Aorta (tissue), 5 donors: ENCODE data around the gene IRAK3. TPM values are rescaled to one million over a fixed set of nuclear protein-coding genes. Genes with fewer than 3 reads are reported as not detected.
"Not testable (repeated sequence)": the region's sequence is repeated elsewhere in the genome, so short reads cannot be mapped to it uniquely, and the experiment has no call there.

Source experiments
- ATAC-seq: fragments of 200-7000 bp; cut with Tn5 transposase; one replicate; pipeline ENCODE4 v1.9.1; 2022; ENCODE audit warnings: moderate library complexity; ENCODE audit not compliant: low FRiP score
- DNase-seq, 2 donors: peaks; one replicate each; pipeline ENCODE4 v3.0.0-alpha.2; 2020
- H3K27ac ChIP-seq, 2 donors: one replicate each; pipeline ENCODE4 v1.5.1; 2013; ENCODE audit warnings: low read length in 2 of 2, mild to moderate bottlenecking in 2 of 2, moderate library complexity in 2 of 2, control low read depth in 1 of 2, inconsistent platforms in 1 of 2, low read depth in 1 of 2
- H3K27me3 ChIP-seq, 2 donors: one replicate each; pipeline ENCODE4 v1.6.1; 2013; ENCODE audit warnings: control low read depth in 1 of 2, low read length in 1 of 2, mild to moderate bottlenecking in 1 of 2, moderate library complexity in 1 of 2; ENCODE audit not compliant: insufficient read depth in 2 of 2, control insufficient read depth in 1 of 2
- H3K36me3 ChIP-seq, 2 donors: one replicate each; pipeline ENCODE4 v1.6.1; 2013; ENCODE audit warnings: control low read depth in 1 of 2, low read length in 1 of 2, mild to moderate bottlenecking in 1 of 2; ENCODE audit not compliant: insufficient read depth in 2 of 2, control insufficient read depth in 1 of 2
- H3K4me1 ChIP-seq, 2 donors: one replicate each; pipeline ENCODE4 v1.6.1; 2013; ENCODE audit warnings: low read length in 2 of 2, control low read depth in 1 of 2, mild to moderate bottlenecking in 1 of 2, moderate library complexity in 1 of 2; ENCODE audit not compliant: insufficient read depth in 2 of 2, control insufficient read depth in 1 of 2
- H3K4me3 ChIP-seq, 2 donors: one replicate each; pipeline ENCODE4 v1.5.1; 2013; ENCODE audit warnings: low read length in 2 of 2, control low read depth in 1 of 2, mild to moderate bottlenecking in 1 of 2
- H3K9me3 ChIP-seq: one replicate; pipeline ENCODE4 v1.6.1; 2013; ENCODE audit warnings: mild to moderate bottlenecking, low read length; ENCODE audit not compliant: control insufficient read depth
- WGBS, 2 donors: extraction: QIAGEN DNeasy Blood & Tissue Kit; methylation state at CpG; one replicate each; pipeline ENCODE4 v1.1.7; 2013; 5-methylcytosine and 5-hydroxymethylcytosine counted together
- intact Hi-C, 2 donors: fragments of 100-400 bp; cut with DNase I; formaldehyde crosslinking; loops; one replicate each; pipeline versions ENCODE4 v1.14.2 to v1.15.0; 2022
- polyA plus RNA-seq, 2 donors: library from polyadenylated mRNA; stranded (reverse); fragments of 200-250 nt; gene quantifications; one replicate each; pipeline ENCODE4 v1.2.3, GENCODE V29; 2013
- total RNA-seq, 2 donors: library from RNA; stranded (reverse); fragmentation: NEBNext Ultra II Directional; extraction: Animal tissue kit (Norgen Biotek cat#: 25700); gene quantifications; one replicate each; pipeline ENCODE4 v1.2.1, GENCODE V29; 2021
- donor health status: healthy with polysubstance abuse.
- donor health status: Bipolar disorder and iron deficiency.
- donor health status: DM: no; HTN: no; CAD: no.
- donor health status: DM: no; HTN: no; CAD: no.
- donor health status: DM: yes; HTN: yes; CAD: no.

Gene IRAK3
- total and polyA plus RNA-seq, 4 donors = 5.0 to 32.2 (median 18.6) TPM

GRCh38 chr12:66165141-66165540 is 23.9 kb upstream of the IRAK3 start:
- Histone ChIP-seq H3K4me3 (no peak overlapping the region), H3K27me3 (no peaks in the 10 kb centered on the region), H3K27ac (no peak overlapping the region), H3K9me3 (no peaks in the 10 kb centered on the region), H3K36me3 (no peaks in the 10 kb centered on the region), H3K4me1 (peaks cover 0 to 1% of the 10 kb centered on the region in 2 donors)
- WGBS, 2 donors = 96 to 97% methylated on average over 2 of the region's 2 CpGs
- intact Hi-C loops = loop anchor here in 1 of 2 donors (5.0 kb wide), 1 partner anchor 33 kb away; the partner anchor contains the start of gene LLPH
- DNase-seq = no peak
- ATAC-seq = no peak

DNA sequence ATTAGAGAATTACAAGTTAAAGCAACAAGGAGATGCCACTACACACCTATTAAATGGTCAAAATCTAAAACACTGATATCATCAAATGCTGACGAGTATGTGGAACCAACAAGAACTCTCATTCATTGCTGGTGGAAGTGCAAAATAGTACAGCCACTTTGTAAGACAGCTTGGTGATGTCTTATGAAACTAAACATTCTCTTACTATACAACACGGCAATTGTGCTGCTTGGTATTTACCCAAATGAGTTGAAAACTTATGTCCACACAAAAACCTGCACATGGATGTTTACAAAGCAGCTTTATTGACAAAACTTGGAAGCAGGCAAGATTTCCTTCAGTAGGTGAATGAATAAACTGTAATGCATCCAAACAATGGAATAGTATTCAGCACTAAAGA is 22.5 kb upstream of the IRAK3 start:
- ATAC-seq (no peak), DNase-seq (no peak)
- no peaks in the 10 kb centered on the region for H3K9me3 ChIP-seq
- H3K4me1 ChIP-seq = peaks cover 0 to 1% of the 10 kb centered on the region in 2 donors
- H3K36me3 ChIP-seq = no peaks in the 10 kb centered on the region
- no peak overlapping the region for H3K4me3 ChIP-seq
- H3K27ac ChIP-seq = no peak overlapping the region
- no peaks in the 10 kb centered on the region for H3K27me3 ChIP-seq
- WGBS, 2 donors = 93 to 97% methylated on average over 2 of the region's 2 CpGs
- intact Hi-C loops = loop anchor here in 1 of 2 donors (5.0 kb wide), 1 partner anchor 34 kb away; the partner anchor contains the start of gene LLPH

- intact Hi-C loops = loop anchor here in 1 of 2 donors (5.0 kb wide), 1 partner anchor 36 kb away; the partner anchor contains the start of gene LLPH
- no peaks in the 10 kb centered on the region for H3K27me3 ChIP-seq
Observed at GRCh38 chr12:66168410-66168809, 20.6 kb upstream of the IRAK3 start.

DNA sequence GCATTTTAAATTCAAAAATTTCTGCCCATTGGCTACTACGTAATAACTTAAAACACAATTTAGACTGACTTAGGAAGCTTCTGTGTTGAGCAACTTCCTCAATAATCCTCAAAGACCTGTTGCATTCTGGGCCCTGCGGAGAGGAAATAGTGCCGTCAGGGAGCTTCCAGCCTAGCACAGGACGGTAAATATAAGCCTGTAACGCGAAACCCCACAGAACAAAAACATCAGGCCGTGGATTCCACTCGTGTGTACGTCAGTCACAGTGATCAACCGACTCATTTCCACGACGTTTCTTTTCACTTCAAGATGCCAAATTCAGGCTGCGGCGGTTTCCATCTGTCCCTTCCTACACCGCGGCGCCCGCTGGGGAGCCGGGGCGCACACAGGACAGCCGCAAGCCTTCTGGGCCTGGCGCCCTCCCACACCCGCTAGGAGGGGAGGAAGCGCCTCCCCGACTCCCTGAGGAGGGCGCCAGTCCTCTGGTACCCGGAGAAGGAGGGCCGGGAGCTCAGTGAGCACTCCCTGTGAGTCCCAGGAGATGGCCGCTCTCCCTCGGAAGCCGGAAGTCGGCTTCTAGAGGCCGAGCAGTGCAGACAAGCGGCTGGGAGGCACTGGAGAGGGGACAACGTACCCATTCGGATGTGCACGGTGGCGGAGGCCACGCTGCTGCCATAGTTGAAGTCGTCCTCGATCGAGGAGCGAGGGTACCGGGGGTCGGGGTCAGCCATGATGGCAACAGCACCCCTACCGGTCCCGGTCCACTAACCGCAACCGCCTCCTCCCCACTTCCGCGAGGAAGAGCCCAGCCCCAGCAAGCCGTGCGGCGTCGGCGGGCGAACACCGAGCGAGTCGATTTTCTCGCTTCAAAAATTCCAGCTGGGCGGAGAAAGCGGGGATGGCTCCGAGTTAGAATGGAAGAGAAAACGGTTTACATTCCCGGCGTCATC is 19.5 kb upstream of the IRAK3 start, which contains the start of gene TMBIM4:
TSS of gene TMBIM4 (minus strand) at position 776 of the 950 bp plus-strand sequence. CDS start at position 731, 45 bp downstream.
- peak within 1 kb of the TSS; percentile 62 to 68 for H3K4me3 ChIP-seq
- peak; percentile 93 to 96 for DNase-seq
- H3K27ac ChIP-seq = peak within 1 kb of the TSS; percentile 96 to 100
- H3K36me3 ChIP-seq = no peaks in the 10 kb centered on the region
- intact Hi-C loops = loop anchor here (1.0 to 10.0 kb wide), 5 partner anchors 20 to 133 kb away; partner anchors contain the start of genes LLPH (in 2 of the 2), HELB (in 1 of the 2) and IRAK3 (in 1 of the 2)
- H3K4me1 ChIP-seq = peaks cover 0 to 1% of the 10 kb centered on the region in 2 donors
- H3K9me3 ChIP-seq = no peaks in the 10 kb centered on the region
- peak; percentile 98 for ATAC-seq
- no peaks in the 10 kb centered on the region for H3K27me3 ChIP-seq
- WGBS, 2 donors = 0% methylated on average over 63 to 67 of the region's 67 CpGs

More at GRCh38 chr12:66168410-66168809, 20.6 kb upstream of the IRAK3 start:
- Histone ChIP-seq H3K4me1 (peaks cover 0 to 1% of the 10 kb centered on the region in 2 donors), H3K36me3 (no peaks in the 10 kb centered on the region), H3K27ac (peak overlapping the region in 1 of 2 donors; percentile 96), H3K4me3 (no peak overlapping the region), H3K9me3 (no peaks in the 10 kb centered on the region)
- DNase-seq = no peak
- ATAC-seq = no peak
- 71 to 75% methylated on average over 8 of the region's 8 CpGs for WGBS, 2 donors

- intact Hi-C loops = loop anchor here in 1 of 2 donors (1.0 to 10.0 kb wide), 3 partner anchors 19 to 132 kb away; partner anchors contain the start of genes HELB and IRAK3
Observed at GRCh38 chr12:66170606-66171005, 18.4 kb upstream of the IRAK3 start.

GRCh38 chr12:66174391-66175325 is 14.4 kb upstream of the IRAK3 start:
- 96% methylated on average over 46 to 54 of the region's 54 CpGs for WGBS, 2 donors
- H3K27me3 ChIP-seq, H3K27ac ChIP-seq, ATAC-seq, DNase-seq, H3K4me3 ChIP-seq, H3K4me1 ChIP-seq, H3K36me3 ChIP-seq, H3K9me3 ChIP-seq: not testable (repeated sequence)
- intact Hi-C loops = loop anchor here in 1 of 2 donors (5.0 to 10.0 kb wide), 2 partner anchors 60 to 128 kb away; partner anchors contain the start of gene HELB

More at GRCh38 chr12:66170606-66171005, 18.4 kb upstream of the IRAK3 start:
- Histone ChIP-seq H3K27me3 (no peaks in the 10 kb centered on the region), H3K27ac (no peak overlapping the region), H3K9me3 (no peaks in the 10 kb centered on the region), H3K36me3 (no peaks in the 10 kb centered on the region), H3K4me3 (no peak overlapping the region), H3K4me1 (peaks cover 0 to 1% of the 10 kb centered on the region in 2 donors)
- DNase-seq (no peak), ATAC-seq (no peak)
- 88 to 92% methylated on average over 3 of the region's 3 CpGs for WGBS, 2 donors

- no peaks in the 10 kb centered on the region for H3K27me3 ChIP-seq
- H3K27ac ChIP-seq = no peak overlapping the region
- no peak overlapping the region for H3K4me3 ChIP-seq
- ATAC-seq (peak; percentile 50), DNase-seq (no peak)
- no peaks in the 10 kb centered on the region for H3K9me3 ChIP-seq
- intact Hi-C loops = loop anchor here in 1 of 2 donors (10.0 kb wide), 1 partner anchor 58 kb away; no protein-coding TSS in a partner anchor
- WGBS, 2 donors = 24 to 29% methylated on average over 1 of the region's 1 CpG
- H3K4me1 ChIP-seq = no peaks in the 10 kb centered on the region
- no peaks in the 10 kb centered on the region for H3K36me3 ChIP-seq
Observed at GRCh38 chr12:66176105-66176900, 12.7 kb upstream of the IRAK3 start.
